ENCODE results near the gene ANKEF1.

The ANKEF1 gene

DNA sequence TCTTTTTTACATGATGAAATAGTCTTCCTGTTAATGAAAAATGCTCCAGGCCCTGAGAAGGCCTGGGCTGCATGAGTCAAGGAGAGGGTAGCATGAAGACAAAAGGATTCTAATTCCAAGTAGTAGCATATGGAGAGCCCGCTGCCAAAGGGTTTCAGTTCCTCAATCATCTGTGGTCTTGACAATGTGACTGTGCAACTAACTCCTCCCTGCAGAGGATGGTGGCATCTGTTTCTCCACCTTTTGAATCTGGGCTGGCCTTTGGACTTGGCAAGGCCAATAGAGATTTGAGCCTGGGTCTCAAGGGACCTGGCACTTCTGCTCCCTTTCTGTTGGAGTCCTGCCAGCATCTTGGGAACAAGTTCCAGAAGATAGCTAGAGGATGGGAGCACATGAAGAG, 35.1 kb upstream of the ANKEF1 start:
- H4K20me1 ChIP-seq (ENCODE audit: insufficient read depth): no peaks in the 10 kb centered on the region
- H3K79me2 ChIP-seq (ENCODE audit: insufficient read depth, low read depth): no peaks in the 10 kb centered on the region
- no peak overlapping the region for H2AFZ ChIP-seq (ENCODE audit: low read depth)
- H3K27me3 ChIP-seq (ENCODE audit: insufficient read depth, low read depth): no peaks in the 10 kb centered on the region
- no peaks in the 10 kb centered on the region for H3K4me1 ChIP-seq (ENCODE audit: low read depth, poor library complexity, severe bottlenecking)
- TF ChIP-seq, protein P1, sequence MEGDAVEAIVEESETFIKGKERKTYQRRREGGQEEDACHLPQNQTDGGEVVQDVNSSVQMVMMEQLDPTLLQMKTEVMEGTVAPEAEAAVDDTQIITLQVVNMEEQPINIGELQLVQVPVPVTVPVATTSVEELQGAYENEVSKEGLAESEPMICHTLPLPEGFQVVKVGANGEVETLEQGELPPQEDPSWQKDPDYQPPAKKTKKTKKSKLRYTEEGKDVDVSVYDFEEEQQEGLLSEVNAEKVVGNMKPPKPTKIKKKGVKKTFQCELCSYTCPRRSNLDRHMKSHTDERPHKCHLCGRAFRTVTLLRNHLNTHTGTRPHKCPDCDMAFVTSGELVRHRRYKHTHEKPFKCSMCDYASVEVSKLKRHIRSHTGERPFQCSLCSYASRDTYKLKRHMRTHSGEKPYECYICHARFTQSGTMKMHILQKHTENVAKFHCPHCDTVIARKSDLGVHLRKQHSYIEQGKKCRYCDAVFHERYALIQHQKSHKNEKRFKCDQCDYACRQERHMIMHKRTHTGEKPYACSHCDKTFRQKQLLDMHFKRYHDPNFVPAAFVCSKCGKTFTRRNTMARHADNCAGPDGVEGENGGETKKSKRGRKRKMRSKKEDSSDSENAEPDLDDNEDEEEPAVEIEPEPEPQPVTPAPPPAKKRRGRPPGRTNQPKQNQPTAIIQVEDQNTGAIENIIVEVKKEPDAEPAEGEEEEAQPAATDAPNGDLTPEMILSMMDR (conservative IDR thresholded peaks at IDR 0.05; ENCODE audit: low read depth, low read length): no peak
- no peak overlapping the region for H3K4me2 ChIP-seq
- H3K9ac ChIP-seq: no peak overlapping the region
- H3K27ac ChIP-seq: no peak overlapping the region
- H3K36me3 ChIP-seq (ENCODE audit: insufficient read depth): no peaks in the 10 kb centered on the region
- no peak overlapping the region for H3K4me3 ChIP-seq (IDR thresholded peaks at IDR 0.05; ENCODE audit: insufficient read depth, low read depth, low read length)

- no peaks in the 10 kb centered on the region for H3K79me2 ChIP-seq (ENCODE audit: insufficient read depth, low read depth)
- no peaks in the 10 kb centered on the region for H3K36me3 ChIP-seq (ENCODE audit: insufficient read depth)
- no peaks in the 10 kb centered on the region for H3K4me1 ChIP-seq (ENCODE audit: low read depth, poor library complexity, severe bottlenecking)
- no peak overlapping the region for H3K27ac ChIP-seq
- no peaks in the 10 kb centered on the region for H4K20me1 ChIP-seq (ENCODE audit: insufficient read depth)
- H2AFZ ChIP-seq (ENCODE audit: low read depth): no peak overlapping the region
- TF ChIP-seq, protein P1 (conservative IDR thresholded peaks at IDR 0.05; ENCODE audit: low read depth, low read length): no peak
- no peaks in the 10 kb centered on the region for H3K27me3 ChIP-seq (ENCODE audit: insufficient read depth, low read depth)
- H3K4me3 ChIP-seq (IDR thresholded peaks at IDR 0.05; ENCODE audit: insufficient read depth, low read depth, low read length): no peak overlapping the region
- H3K4me2 ChIP-seq: no peak overlapping the region
- no peak overlapping the region for H3K9ac ChIP-seq
These were observed 31.9 kb upstream of the ANKEF1 start for GRCh38 chr20:10002866-10003265.

DNA sequence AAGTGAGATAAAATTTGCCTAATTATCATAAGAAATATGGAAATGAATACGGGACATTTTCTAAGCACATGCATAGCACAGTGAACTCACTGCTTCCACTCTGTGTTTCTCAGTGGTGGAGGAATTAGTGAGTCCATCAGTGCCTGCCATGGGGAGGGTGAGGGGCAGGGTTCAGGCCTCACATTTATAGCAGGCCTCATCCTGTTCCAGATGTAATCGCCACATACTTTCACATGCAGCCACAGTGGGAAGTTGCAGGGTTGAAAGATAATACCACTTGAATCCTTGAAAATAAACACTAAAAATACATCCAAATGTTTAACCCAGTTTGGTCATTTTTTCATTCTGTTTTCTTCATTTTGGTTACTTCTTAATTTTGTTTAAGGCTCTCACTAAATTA, 29.9 kb upstream of the ANKEF1 start:
- Histone ChIP-seq H3K27ac (no peak overlapping the region), H2AFZ (ENCODE audit: low read depth) (no peak overlapping the region), H3K27me3 (ENCODE audit: insufficient read depth, low read depth) (no peaks in the 10 kb centered on the region), H4K20me1 (ENCODE audit: insufficient read depth) (no peaks in the 10 kb centered on the region), H3K79me2 (ENCODE audit: insufficient read depth, low read depth) (no peaks in the 10 kb centered on the region), H3K4me1 (ENCODE audit: low read depth, poor library complexity, severe bottlenecking) (no peaks in the 10 kb centered on the region), H3K36me3 (ENCODE audit: insufficient read depth) (no peaks in the 10 kb centered on the region), H3K4me3 (IDR thresholded peaks at IDR 0.05; ENCODE audit: insufficient read depth, low read depth, low read length) (no peak overlapping the region), H3K9ac (no peak overlapping the region), H3K4me2 (no peak overlapping the region)
- TF ChIP-seq, protein P1 (conservative IDR thresholded peaks at IDR 0.05; ENCODE audit: low read depth, low read length): no peak

- H3K4me3 ChIP-seq (IDR thresholded peaks at IDR 0.05; ENCODE audit: insufficient read depth, low read depth, low read length): no peak overlapping the region
- no peak overlapping the region for H3K4me2 ChIP-seq
- no peak overlapping the region for H3K9ac ChIP-seq
- no peak overlapping the region for H2AFZ ChIP-seq (ENCODE audit: low read depth)
- H3K27me3 ChIP-seq (ENCODE audit: insufficient read depth, low read depth): no peaks in the 10 kb centered on the region
- no peaks in the 10 kb centered on the region for H3K79me2 ChIP-seq (ENCODE audit: insufficient read depth, low read depth)
- H3K4me1 ChIP-seq (ENCODE audit: low read depth, poor library complexity, severe bottlenecking): no peaks in the 10 kb centered on the region
- no peak overlapping the region for H3K27ac ChIP-seq
- TF ChIP-seq, protein P1 (conservative IDR thresholded peaks at IDR 0.05; ENCODE audit: low read depth, low read length): no peak
- no peaks in the 10 kb centered on the region for H3K36me3 ChIP-seq (ENCODE audit: insufficient read depth)
- H4K20me1 ChIP-seq (ENCODE audit: insufficient read depth): no peaks in the 10 kb centered on the region
These were observed 28.9 kb upstream of the ANKEF1 start for GRCh38 chr20:10005885-10006284.

Data from KMS-11 (cell line).